Stimulated activated CD8-positive, alpha-beta memory T cell treated with anti-CD3 and anti-CD28 coated beads, Interleukin-4, amount 100 ng/mL, for 48 hours (primary cell): ENCODE data around the gene PPP1R37.
A peak's percentile ranks its signal among the peaks of the same experiment; 100 is the strongest.

ENCODE experiments used
- DNase-seq: peaks from one replicate; pipeline ENCODE4 v3.0.0-alpha.2; 2020

The PPP1R37 gene, protein sequence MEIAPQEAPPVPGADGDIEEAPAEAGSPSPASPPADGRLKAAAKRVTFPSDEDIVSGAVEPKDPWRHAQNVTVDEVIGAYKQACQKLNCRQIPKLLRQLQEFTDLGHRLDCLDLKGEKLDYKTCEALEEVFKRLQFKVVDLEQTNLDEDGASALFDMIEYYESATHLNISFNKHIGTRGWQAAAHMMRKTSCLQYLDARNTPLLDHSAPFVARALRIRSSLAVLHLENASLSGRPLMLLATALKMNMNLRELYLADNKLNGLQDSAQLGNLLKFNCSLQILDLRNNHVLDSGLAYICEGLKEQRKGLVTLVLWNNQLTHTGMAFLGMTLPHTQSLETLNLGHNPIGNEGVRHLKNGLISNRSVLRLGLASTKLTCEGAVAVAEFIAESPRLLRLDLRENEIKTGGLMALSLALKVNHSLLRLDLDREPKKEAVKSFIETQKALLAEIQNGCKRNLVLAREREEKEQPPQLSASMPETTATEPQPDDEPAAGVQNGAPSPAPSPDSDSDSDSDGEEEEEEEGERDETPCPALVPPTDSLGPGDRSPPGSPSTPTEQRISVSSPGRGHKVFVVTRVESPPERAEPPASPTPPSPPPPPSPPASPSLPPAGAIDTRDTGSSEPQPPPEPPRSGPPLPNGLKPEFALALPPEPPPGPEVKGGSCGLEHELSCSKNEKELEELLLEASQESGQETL

DNA sequence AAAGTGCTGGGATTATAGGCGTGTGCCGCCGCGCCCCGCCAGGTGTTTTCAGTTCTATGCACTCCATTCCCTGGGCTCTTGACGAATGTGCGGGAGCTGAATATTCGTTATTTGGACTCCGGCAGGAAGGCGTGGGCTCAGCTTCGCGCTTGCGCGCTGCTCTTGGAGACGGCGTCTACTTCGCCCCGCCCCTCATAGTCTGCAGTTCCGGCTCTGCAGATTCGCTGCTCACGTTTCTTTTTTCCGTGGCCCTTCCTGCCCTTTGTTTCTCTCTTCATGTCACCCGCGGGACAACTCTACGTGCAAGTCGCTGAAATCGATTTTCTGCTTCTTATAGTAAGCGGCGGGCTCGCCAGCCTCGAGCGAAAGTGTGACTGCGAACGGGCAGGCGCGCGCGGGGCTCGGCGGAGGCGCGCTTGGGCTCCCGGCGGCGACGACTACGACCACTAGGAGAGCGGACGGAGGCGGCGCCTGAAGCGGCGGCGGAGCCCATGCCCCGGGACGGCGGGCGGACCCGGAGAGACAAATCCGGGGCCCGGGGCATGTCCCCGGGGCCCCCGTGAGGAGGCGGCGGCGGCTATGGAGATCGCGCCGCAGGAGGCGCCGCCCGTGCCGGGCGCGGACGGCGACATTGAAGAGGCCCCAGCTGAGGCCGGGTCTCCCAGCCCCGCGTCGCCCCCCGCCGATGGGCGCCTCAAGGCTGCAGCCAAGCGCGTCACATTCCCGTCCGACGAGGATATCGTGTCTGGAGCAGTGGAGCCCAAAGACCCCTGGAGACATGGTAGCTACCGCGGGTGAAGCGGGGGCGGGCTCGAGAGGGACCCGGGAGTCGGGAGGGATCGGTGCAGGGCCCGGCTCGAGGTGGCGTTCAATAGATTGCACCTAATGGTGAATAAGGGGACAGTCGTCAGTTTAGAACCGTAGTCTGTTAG lies at the start of gene PPP1R37:
PPP1R37 (plus strand) TSS at position 433 of the 932 bp plus-strand sequence; CDS start at position 580, 147 bp downstream.
- peak; percentile 93 for DNase-seq

DNA sequence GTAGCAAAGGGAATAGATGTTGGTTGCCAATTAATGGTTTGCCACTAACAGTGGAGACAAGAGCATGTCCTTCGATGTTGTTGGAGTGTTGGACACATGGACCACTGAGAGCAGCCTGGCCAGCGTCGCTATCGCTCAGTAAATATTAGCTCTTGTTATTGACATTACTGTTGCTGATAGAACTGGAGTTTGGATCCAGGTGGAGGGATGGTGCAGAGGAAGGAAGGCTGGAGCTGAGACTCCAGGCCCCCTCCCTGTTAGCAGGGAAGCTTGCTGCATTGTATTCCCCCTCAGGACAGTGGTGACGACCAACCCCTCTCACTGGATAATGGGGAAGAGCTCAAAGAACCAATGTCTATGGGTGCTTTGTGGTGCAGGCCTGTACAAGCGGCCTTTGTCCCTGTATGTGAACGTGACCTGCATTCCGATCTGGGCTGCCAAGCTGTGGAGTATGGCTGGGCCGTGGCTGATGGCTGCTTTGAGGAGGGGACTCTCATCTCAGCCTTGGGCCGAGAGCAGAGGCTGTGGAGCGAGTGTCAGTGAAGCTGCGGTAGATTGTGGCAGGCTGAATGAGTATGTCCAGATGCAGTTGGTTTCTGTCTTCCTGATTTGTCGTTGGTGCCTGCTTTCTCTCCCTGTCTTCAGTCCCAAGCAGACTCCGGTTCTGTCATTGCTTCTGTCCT lies 47.2 kb upstream of the PPP1R37 start:
- no peak for DNase-seq

DNA sequence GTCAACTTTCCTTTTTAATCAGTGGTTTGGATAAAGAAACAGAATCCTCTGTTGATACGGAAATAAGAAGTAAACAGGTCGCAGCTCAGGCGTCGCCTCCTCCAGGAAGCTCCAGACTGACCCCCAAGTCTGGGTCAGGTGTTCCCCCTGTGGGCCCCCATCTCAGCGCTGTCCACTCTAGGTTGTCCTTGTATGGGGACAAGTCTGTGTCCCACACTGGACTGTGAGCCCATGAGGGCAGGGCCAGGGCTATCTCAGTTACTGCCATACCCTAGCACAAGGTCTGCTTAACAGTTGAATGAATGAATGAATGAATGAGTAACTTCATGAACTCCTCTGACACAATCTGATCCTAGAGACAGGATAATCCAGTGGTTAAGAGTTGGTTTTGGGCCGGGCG lies 46.6 kb upstream of the PPP1R37 start:
- DNase-seq = no peak

DNA sequence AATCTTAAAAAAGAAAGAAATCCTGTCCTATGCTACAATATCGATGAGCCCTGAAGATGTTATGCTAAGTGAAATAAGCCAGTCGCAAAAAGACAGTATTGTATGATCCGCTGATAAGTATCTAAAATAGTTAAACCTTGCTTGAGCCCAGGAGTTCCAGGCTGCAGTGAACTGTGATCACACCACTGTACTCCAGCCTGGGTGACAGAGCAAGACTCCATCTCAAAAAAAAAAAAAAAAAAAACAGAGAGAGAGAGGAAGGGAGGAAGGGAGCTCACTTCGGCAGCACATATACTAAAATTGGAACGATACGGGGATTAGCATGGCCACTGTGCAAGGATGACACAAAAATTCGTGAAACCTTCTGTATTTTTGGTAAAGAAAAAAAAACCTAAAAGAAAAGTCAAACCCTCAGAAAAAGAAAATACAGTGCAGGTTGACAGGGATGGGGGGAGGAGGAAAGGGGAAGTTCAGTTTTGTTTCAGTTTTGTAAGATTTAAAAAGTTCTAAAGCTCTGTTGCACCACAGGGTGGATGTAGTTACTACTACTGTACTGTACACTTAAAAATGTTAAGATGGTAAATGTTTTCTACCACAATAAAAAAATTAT lies 45.7 kb upstream of the PPP1R37 start:
- DNase-seq = no peak

DNA sequence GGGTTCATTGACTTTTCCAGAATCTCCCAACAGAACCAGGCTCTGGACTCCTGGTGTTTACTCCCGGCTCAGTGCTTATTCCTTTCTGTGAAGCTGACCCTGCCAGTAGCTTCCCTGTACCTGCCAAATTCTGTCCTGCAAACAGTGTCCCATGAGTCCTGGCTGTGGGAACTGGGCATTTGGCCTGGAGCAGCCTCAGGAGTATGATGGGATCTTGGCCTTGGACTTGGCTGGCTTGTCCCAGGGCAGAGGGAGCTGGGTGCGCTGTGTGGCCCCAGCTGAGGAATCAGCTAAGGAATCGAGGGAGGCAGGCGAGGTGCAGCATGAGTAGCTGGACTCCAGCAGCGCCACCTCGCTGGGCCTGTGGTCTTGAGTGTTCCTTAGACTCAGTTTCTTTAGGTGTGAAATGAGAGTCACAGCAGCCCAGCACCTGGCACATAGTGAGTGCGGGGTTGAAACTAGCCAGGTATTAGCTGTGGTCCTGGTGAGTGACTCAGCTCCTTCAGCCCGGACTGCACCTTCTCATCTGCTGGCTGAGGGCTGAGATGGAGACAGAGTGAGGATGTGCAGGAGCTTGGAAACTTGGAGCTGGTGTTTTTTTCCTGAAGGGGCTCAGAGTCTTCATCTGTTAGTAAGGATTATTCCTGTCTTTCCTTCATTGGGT lies 43.8 kb upstream of the PPP1R37 start:
- DNase-seq = no peak

DNA sequence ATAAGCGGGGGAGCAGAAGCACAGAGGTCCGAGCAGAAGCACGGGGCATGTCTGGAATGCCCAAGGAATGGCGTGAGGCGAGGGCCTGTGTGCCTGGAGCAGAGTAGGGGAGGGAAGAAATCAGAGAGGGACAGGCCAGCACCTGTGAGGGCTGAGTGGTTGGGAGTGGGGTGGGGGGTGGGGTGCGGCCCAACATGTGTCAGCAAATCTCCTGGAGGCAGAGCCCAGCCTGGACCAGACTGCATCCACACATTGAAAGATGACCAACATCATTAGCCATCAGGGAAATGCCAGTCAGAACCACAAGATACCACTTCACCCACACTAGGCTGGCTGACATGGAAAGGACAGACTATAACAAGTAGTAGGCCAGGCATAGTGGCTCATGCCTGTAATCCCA lies 42.9 kb upstream of the PPP1R37 start:
- DNase-seq = no peak

DNA sequence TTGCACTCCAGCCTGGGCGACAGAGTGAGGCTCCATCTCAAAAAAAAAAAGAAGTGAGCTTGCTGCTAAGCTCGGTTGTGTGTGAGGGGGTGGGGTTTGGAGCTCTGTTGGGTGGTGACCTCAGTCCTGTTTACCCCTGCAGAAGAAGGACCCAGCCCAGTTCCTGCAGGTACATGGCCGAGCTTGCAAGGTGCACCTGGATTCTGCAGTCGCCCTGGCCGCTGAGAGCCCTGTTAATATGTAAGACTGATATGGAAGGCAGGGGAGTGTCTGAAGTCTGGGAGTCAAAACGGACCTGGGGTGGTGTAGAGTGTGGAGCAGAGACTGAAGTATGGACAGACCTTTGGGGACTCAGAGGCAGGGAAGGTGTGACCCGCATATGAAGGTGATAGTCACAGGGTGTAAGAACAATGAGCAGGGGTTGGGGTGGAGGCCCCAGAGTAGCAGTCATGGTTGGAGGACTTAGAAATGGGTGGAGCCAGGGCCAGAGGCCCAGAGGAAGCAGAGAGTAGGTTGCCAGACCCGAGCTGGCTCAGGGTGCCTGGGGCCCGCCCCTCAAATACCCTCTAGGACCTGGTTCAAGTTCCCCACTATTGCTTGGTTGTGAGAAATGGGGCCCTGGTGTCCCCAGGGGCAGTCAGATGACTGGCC lies 40.9 kb upstream of the PPP1R37 start:
- no peak for DNase-seq

DNA sequence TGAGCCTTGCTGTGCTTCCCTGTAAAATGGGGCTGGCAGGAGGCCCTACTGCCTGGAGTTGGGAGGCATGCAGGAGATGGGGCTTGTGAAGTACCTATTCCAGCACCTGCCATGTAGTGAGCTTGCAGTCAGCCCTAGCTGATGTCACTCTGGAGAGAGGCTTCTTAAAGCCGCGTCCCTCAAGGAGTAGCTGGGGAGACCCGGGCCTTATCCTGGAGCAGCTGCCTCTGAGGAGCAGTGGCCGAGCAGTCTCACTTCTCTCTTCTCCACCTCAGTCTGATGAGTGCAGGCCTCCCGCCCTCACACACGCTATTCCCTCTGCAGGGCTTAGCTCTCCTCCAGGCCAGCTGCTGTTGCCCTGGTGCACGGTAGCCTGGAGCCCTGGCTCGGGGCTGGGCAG lies 36.1 kb upstream of the PPP1R37 start:
- DNase-seq = no peak

DNA sequence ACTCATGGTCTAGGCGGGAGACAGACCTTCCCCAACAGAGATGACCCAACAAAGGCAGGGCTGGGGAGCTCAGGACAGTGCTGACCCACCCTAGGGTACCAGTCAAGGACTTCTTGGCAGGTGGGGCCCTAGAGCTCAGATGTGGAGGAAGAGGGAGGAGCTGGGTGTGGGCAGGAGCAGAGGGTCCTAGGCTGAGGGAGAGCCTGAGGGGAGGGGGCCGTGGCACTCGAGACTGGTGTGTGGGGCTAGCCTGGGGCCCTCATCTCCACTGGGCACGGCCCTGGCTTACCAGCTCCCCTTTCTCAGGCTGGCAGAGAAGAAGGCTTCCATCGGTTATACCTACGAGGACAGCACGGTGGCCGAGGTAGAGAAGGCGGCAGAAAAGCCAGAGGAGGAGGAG lies 35.5 kb upstream of the PPP1R37 start:
- no peak for DNase-seq

DNA sequence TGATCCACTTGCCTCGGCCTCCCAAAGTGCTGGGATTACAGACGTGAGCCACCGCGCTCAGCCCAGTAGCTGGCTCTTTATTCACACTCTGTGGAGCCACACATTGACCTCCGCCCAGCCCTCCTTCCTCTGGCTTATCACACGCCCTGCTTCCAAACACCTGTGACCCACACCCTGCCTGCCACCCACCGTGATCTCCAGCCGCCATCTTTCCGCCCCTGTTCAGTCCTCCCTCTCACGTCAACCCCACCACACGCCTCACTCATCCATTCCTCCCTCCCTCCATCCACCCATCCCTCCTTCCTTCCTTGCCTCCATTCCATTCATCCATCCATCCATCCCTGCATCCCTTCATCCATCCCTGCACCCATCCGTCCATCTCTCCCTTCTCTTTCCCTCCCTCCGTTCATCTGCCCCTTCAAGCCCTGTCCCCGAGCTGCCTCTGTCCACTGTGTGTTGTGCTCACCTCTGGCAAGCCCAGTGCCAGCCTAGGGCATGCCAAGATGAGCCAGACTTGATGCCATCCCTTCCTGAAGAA lies 34.3 kb upstream of the PPP1R37 start:
- DNase-seq = no peak

DNA sequence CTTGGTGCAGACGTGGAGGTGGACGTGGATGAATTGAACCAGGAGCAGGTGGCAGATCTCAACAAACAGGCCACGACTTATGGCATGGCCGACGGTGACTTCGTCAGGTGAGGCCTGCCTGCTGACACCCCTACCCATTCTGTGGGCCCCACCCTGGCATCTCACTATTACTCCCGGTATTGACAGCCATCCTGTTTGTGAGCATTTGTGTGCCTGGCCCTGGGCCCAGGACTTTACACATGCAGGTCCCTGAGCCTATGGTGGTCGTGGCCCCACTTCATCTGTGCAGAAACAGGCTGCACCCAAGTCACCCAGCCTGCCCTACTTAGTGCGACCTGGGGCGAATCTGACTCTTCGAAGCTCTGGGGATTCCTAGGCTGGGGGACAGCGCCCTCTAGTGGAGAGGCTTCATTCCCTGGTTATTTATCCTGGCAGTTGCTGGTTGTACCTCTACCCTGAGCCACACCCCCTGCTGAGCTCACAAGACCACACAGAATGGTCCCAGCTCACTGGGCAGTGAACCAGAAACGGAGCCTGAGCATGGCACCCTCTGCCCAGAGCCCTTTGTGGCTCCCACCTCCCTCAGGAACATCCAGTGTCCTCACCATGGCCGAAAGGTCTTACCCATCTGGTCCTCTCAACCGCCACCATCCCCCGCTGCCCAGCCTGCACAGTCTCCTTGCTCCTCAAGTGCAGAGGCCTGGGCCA lies 33.6 kb upstream of the PPP1R37 start:
- DNase-seq = peak; percentile 93

DNA sequence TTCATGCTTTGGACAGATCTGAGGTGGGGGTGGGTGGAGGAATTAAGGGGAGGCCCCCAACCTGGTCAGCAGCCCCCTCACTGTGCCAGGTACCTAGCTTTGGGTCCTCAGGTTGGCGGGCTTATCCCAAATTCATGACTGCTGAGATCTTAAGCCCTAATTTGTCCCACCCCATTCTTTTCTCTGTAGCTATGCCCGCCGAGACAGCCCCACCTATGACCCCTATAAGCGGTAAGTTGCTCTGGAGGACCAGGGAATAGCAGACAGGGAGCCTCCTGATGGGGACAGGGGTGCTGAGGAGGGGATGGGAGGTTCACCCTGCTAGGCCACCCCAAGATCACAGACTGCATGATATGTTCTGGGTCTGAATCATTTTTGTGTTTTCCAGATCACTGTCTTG lies 31.0 kb upstream of the PPP1R37 start:
- no peak for DNase-seq

DNA sequence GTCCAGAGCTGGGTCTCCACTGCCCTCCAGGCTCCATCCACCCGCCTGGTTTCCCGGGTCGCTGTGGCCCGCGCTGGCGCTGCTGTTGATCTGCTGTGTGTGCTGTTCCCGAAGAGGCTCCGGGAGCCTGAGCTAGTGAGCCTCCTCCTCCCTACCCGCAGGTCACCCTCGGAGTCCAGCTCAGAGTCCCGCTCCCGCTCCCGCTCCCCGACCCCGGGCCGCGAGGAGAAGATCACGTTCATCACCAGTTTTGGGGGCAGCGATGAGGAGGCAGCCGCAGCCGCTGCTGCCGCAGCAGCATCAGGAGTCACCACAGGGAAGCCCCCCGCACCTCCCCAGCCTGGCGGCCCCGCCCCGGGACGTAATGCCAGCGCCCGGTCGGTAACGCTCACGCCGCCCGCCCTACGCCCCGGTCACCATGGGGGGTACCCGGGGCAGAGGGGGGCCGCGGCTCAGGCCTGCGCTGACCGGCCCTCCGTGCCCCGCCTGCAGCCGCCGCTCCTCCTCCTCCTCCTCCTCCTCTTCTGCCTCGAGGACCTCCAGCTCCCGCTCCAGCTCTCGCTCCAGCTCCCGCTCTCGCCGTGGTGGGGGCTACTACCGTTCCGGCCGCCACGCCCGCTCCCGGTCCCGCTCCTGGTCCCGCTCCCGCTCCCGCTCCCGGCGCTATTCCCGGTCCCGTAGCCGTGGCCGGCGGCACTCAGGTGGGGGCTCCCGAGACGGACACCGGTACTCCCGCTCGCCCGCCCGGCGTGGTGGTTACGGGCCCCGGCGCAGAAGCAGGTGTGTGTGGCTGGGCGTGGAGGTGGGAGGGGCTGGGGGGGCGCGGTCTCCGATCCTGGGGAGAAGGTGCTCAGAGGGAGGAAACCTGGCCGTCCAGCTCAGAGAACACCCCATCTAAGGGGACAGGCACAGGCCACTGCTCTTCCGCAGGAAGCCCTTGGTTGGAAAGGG lies 28.9 kb upstream of the PPP1R37 start:
- no peak for DNase-seq

DNA sequence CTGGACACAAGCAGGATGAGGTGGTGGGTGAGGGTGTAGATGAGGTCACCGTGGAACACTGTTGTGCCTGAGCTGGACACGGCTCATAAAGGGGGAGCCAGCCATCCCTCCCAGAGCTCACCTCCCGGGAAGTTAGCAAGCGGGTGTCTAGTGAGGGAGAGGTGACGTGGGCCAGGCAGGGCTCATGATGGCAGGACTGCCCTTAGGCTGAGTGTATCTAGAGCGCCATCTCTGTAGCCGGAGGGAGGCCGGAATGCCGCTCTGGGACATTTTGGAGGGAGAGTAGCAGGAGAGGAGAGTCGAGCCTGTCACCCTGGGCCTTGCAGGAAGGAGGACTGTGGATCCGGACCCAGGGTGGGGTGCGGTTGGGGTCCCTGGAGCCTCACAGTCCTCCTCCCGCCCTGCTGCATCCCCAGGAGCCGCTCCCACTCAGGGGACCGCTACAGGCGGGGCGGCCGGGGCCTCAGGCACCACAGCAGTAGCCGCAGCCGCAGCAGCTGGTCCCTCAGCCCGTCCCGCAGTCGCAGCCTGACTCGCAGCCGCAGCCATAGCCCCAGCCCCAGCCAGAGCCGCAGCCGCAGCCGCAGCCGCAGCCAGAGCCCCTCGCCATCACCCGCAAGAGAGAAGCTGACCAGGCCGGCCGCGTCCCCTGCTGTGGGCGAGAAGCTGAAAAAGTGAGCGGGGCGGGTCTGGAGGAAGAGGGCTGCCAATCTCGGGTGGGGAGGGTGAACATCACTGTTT lies 25.9 kb upstream of the PPP1R37 start:
- DNase-seq = no peak

DNA sequence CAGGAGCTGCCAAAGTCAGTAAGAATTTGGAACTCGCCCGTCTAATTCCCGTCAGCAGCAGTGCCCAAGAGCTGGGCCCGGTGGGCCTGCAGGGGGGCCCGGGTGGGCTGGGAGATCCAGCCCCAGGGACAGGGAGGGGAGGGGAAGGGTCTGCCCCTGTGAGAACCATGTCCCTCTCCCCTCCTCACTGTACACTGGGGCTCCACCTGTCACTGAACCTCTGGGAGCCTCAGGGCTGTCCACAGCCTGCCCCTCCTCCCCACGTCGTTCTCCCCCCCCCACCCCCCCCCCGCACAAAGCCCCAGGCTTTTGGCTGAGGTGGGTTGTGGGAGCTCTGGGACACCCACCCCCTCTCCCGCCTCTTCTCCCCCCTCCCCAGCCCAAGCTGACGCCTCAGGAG lies 24.9 kb upstream of the PPP1R37 start:
- no peak for DNase-seq

DNA sequence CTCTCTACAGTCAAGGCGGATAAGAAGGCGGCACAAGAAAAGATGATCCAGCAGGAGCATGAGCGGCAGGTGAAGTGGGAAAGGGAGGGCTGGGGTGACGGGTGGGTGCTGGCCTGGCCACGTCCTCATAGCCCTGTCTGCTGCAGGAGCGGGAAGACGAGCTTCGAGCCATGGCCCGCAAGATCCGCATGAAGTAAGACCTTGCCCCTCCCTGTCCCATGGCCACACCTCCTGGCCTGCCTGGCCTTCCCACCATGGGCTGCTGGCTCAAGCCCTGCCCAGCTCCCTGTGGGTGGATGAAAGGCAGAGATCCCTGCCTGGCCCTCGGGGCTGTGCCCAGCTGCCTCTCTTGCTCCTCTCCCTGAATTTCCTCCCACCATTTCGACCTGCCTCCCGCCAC lies 23.9 kb upstream of the PPP1R37 start:
- no peak for DNase-seq

DNA sequence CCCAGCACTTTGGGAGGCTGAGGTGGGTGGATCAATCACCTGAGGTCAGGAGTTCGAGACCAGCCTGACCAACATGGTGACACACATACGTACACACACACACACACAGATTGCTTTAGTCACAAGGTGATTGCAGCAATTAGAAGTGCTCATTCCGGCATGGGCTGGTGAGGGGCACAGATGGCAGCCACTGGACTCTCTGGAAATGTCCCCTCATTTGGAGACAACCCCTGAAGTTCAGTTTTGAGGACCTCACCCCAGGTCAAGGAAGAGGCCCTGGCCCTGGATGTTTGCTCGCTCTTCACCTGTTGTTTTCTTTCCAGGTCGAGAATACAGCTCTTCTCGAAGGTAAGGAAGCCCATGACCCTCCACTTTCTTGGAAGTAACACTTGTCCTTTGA lies 22.8 kb upstream of the PPP1R37 start:
- no peak for DNase-seq

DNA sequence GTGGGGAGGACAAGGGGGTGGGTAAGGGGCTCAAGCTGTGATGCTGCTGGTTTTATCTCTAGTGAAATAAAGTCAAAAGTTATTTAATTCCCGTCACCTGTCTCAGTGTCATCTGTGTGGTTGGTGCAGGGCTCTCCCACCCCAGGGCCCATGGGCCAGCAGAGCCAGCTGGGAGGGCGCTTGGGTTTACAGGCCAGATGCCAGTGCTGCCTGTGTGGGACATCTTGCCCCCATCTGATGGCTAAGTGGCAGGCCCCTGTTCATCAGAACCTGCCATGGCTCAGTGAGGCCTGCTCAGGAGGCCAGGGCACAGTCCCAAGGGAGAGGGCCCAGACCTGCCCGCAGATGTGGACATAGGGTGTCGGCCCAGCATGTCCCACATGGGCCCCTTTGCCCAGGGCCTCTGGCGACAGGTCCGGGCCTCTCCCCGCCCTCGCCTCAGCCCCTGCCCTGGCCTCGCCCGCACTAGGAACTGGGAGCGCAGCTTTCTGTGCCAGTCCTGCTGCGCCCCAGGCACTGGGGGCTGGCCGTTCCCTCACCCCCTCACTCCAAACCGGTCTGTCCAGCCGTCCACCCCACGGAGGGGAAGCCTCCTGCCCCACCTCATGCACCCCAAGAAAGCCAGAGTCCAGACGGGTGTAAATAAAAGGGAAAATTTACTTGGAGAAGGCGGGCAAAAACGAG lies 22.0 kb upstream of the PPP1R37 start:
- no peak for DNase-seq
